ENCODE results near the gene RELT.

RELT gene

GRCh38 chr11:73376160-73376802 lies at the start of gene RELT:
Gene RELT (plus strand): TSS chr11:73376399. CDS start chr11:73389137, 12,738 bp downstream.
- peaks cover 12% of the 10 kb centered on the region for H3K4me1 ChIP-seq (ENCODE audit: control insufficient read depth, insufficient read depth, low read length)
- peak; percentile 96 for DNase-seq (ENCODE audit: low read depth)
- peak within 1 kb of the TSS; percentile 89 for H3K4me3 ChIP-seq (ENCODE audit: low read length)
- no peaks in the 10 kb centered on the region for H3K27me3 ChIP-seq (replicated peaks; ENCODE audit: control insufficient read depth, insufficient read depth, low read length)
- H3K9ac ChIP-seq (ENCODE audit: low read length), result peak within 1 kb of the TSS; percentile 85
- H3K9me3 ChIP-seq (ENCODE audit: control insufficient read depth, low read length), result no peaks in the 10 kb centered on the region
- H3K36me3 ChIP-seq (ENCODE audit: control insufficient read depth, insufficient read depth, low read length, severe bottlenecking), result no peaks in the 10 kb centered on the region

GRCh38 chr11:73326929-73327811 lies 49.0 kb upstream of the RELT start:
- Histone ChIP-seq H3K9ac (ENCODE audit: low read length) (no peak overlapping the region), H3K27me3 (replicated peaks; ENCODE audit: control insufficient read depth, insufficient read depth, low read length) (no peaks in the 10 kb centered on the region), H3K9me3 (ENCODE audit: control insufficient read depth, low read length) (no peaks in the 10 kb centered on the region), H3K36me3 (ENCODE audit: control insufficient read depth, insufficient read depth, low read length, severe bottlenecking) (no peaks in the 10 kb centered on the region), H3K4me1 (ENCODE audit: control insufficient read depth, insufficient read depth, low read length) (peaks cover 76% of the 10 kb centered on the region), H3K4me3 (ENCODE audit: low read length) (no peak overlapping the region)
- peak; percentile 49 for DNase-seq (ENCODE audit: low read depth)

GRCh38 chr11:73327812-73328364 lies 48.3 kb upstream of the RELT start:
- H3K36me3 ChIP-seq (ENCODE audit: control insufficient read depth, insufficient read depth, low read length, severe bottlenecking), result no peaks in the 10 kb centered on the region
- H3K27me3 ChIP-seq (replicated peaks; ENCODE audit: control insufficient read depth, insufficient read depth, low read length), result no peaks in the 10 kb centered on the region
- no peaks in the 10 kb centered on the region for H3K9me3 ChIP-seq (ENCODE audit: control insufficient read depth, low read length)
- no peak for DNase-seq (ENCODE audit: low read depth)
- H3K9ac ChIP-seq (ENCODE audit: low read length), result no peak overlapping the region
- peaks cover 76% of the 10 kb centered on the region for H3K4me1 ChIP-seq (ENCODE audit: control insufficient read depth, insufficient read depth, low read length)
- no peak overlapping the region for H3K4me3 ChIP-seq (ENCODE audit: low read length)

GRCh38 chr11:73330569-73331093 lies 45.6 kb upstream of the RELT start:
- Histone ChIP-seq H3K9ac (ENCODE audit: low read length) (peak overlapping the region; percentile 31), H3K36me3 (ENCODE audit: control insufficient read depth, insufficient read depth, low read length, severe bottlenecking) (no peaks in the 10 kb centered on the region), H3K27me3 (replicated peaks; ENCODE audit: control insufficient read depth, insufficient read depth, low read length) (no peaks in the 10 kb centered on the region), H3K4me3 (ENCODE audit: low read length) (no peak overlapping the region), H3K9me3 (ENCODE audit: control insufficient read depth, low read length) (no peaks in the 10 kb centered on the region), H3K4me1 (ENCODE audit: control insufficient read depth, insufficient read depth, low read length) (peaks cover 73% of the 10 kb centered on the region)
- peak; percentile 70 for DNase-seq (ENCODE audit: low read depth)

GRCh38 chr11:73331138-73331916 lies 44.9 kb upstream of the RELT start:
- H3K36me3 ChIP-seq (ENCODE audit: control insufficient read depth, insufficient read depth, low read length, severe bottlenecking), result peaks cover 4% of the 10 kb centered on the region
- no peaks in the 10 kb centered on the region for H3K9me3 ChIP-seq (ENCODE audit: control insufficient read depth, low read length)
- peaks cover 68% of the 10 kb centered on the region for H3K4me1 ChIP-seq (ENCODE audit: control insufficient read depth, insufficient read depth, low read length)
- H3K4me3 ChIP-seq (ENCODE audit: low read length), result no peak overlapping the region
- peak overlapping the region; percentile 66 for H3K9ac ChIP-seq (ENCODE audit: low read length)
- DNase-seq (ENCODE audit: low read depth), result peak; percentile 60
- no peaks in the 10 kb centered on the region for H3K27me3 ChIP-seq (replicated peaks; ENCODE audit: control insufficient read depth, insufficient read depth, low read length)

GRCh38 chr11:73333173-73333572 lies 43.0 kb upstream of the RELT start:
- Histone ChIP-seq H3K9ac (ENCODE audit: low read length) (peak overlapping the region; percentile 66), H3K27me3 (replicated peaks; ENCODE audit: control insufficient read depth, insufficient read depth, low read length) (no peaks in the 10 kb centered on the region), H3K9me3 (ENCODE audit: control insufficient read depth, low read length) (no peaks in the 10 kb centered on the region), H3K4me1 (ENCODE audit: control insufficient read depth, insufficient read depth, low read length) (peaks cover 55% of the 10 kb centered on the region), H3K36me3 (ENCODE audit: control insufficient read depth, insufficient read depth, low read length, severe bottlenecking) (peaks cover 4% of the 10 kb centered on the region), H3K4me3 (ENCODE audit: low read length) (no peak overlapping the region)
- DNase-seq (ENCODE audit: low read depth), result no peak

- Histone ChIP-seq H3K36me3 (ENCODE audit: control insufficient read depth, insufficient read depth, low read length, severe bottlenecking) (peaks cover 4% of the 10 kb centered on the region), H3K27me3 (replicated peaks; ENCODE audit: control insufficient read depth, insufficient read depth, low read length) (no peaks in the 10 kb centered on the region), H3K4me1 (ENCODE audit: control insufficient read depth, insufficient read depth, low read length) (peaks cover 55% of the 10 kb centered on the region), H3K4me3 (ENCODE audit: low read length) (no peak overlapping the region), H3K9me3 (ENCODE audit: control insufficient read depth, low read length) (no peaks in the 10 kb centered on the region), H3K9ac (ENCODE audit: low read length) (peak overlapping the region; percentile 66)
- no peak for DNase-seq (ENCODE audit: low read depth)
Observed at GRCh38 chr11:73333640-73334383, 42.4 kb upstream of the RELT start.

- H3K27me3 ChIP-seq (replicated peaks; ENCODE audit: control insufficient read depth, insufficient read depth, low read length), result no peaks in the 10 kb centered on the region
- H3K4me1 ChIP-seq (ENCODE audit: control insufficient read depth, insufficient read depth, low read length), result peaks cover 55% of the 10 kb centered on the region
- peak; percentile 76 for DNase-seq (ENCODE audit: low read depth)
- peak overlapping the region; percentile 66 for H3K9ac ChIP-seq (ENCODE audit: low read length)
- H3K4me3 ChIP-seq (ENCODE audit: low read length), result peak overlapping the region; percentile 23
- H3K36me3 ChIP-seq (ENCODE audit: control insufficient read depth, insufficient read depth, low read length, severe bottlenecking), result peaks cover 4% of the 10 kb centered on the region
- H3K9me3 ChIP-seq (ENCODE audit: control insufficient read depth, low read length), result no peaks in the 10 kb centered on the region
Observed at GRCh38 chr11:73334384-73335203, 41.6 kb upstream of the RELT start.

- Histone ChIP-seq H3K4me3 (ENCODE audit: low read length) (peak overlapping the region; percentile 23), H3K9ac (ENCODE audit: low read length) (peak overlapping the region; percentile 66), H3K36me3 (ENCODE audit: control insufficient read depth, insufficient read depth, low read length, severe bottlenecking) (peaks cover 4% of the 10 kb centered on the region), H3K4me1 (ENCODE audit: control insufficient read depth, insufficient read depth, low read length) (peaks cover 48% of the 10 kb centered on the region), H3K27me3 (replicated peaks; ENCODE audit: control insufficient read depth, insufficient read depth, low read length) (no peaks in the 10 kb centered on the region), H3K9me3 (ENCODE audit: control insufficient read depth, low read length) (no peaks in the 10 kb centered on the region)
- peak; percentile 95 for DNase-seq (ENCODE audit: low read depth)
Observed at GRCh38 chr11:73335204-73335923, 40.8 kb upstream of the RELT start.
